Measurements from ENCODE around the gene ZBTB7C. TPM values are rescaled to one million over a fixed set of nuclear protein-coding genes. Genes with fewer than 3 reads are reported as not detected.

The ZBTB7C gene
- total and polyA plus RNA-seq, 2 of the 4 experiments (the other 2 are of a cell fraction): not detected

DNA sequence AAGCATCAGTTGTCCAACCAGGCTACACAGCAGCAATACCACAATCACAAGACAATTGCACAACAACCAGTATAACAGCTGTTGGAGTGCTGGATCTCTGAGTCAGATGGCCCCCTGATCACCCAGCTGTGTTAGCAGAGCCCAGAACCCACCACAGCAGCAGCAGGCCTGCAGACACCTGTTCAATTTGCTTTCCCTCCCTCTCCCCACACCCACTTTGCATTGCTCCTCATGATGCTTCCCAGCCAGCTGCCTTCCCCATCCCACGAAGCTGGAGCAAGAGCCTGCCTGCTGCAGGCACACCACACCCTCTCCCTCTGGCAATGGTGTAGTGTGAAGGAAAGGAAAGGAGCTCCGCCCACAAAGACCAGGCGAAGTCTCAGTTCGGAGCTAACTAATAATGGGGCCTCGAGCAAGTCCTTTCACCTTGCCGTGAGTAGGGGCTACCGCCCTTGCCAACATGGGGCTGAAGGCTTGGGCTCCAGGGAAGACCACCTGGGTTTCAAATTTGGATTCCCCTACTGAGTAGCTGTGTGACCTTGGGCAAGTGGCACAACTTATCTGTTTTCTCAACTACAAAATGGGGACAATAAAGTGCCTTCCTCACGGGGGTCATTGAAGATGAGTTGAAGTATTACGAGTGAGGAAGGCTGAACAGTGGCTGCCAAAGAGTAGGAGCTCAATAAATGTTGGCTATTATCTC is 19.4 kb upstream of the ZBTB7C start:
- no peak overlapping the region for H4K8ac ChIP-seq (ENCODE audit: low read depth in 2 of 2, low read length in 2 of 2)
- 83% methylated on average over 1 of the region's 9 CpGs; no CpG with 5 or more reads in 1 of the 2 experiments for WGBS, 2 experiments (ENCODE audit: extremely low coverage in 2 of 2, insufficient read length in 1 of 2)
- H3K4me2 ChIP-seq (ENCODE audit: low read depth, low read length): no peak overlapping the region
- H3K4me1 ChIP-seq (ENCODE audit: control insufficient read depth, insufficient read depth, low read length): no peaks in the 10 kb centered on the region
- no peak overlapping the region for H3K56ac ChIP-seq (ENCODE audit: extremely low read depth, insufficient read depth, low read length)
- no peaks in the 10 kb centered on the region for H3K9me1 ChIP-seq (ENCODE audit: insufficient read depth, low read length)
- dilution Hi-C loops (cut with HindIII; ENCODE audit: low sequenced_read_pairs, unreplicated experiment) (no loop called here), in situ Hi-C loops (cut with MboI; ENCODE audit: low sequenced_read_pairs) (no loop called here), intact Hi-C loops (cut with micrococcal nuclease) (no loop called here)
- no peak overlapping the region for H2BK5ac ChIP-seq (ENCODE audit: low read depth, low read length, poor library complexity, severe bottlenecking)
- no peak overlapping the region for H4K91ac ChIP-seq (ENCODE audit: insufficient read depth, low read depth, low read length)
- peaks cover 35% of the 10 kb centered on the region for H3K27me3 ChIP-seq (ENCODE audit: control insufficient read depth, insufficient read depth, low read length)
- H3K4ac ChIP-seq (ENCODE audit: low read depth, low read length): no peak overlapping the region
- H2BK120ac ChIP-seq (ENCODE audit: low read depth, low read length): no peak overlapping the region
- H3K4me3 ChIP-seq (ENCODE audit: insufficient read depth, low read depth, low read length): no peak overlapping the region
- CTCF ChIA-PET: interaction anchor here (1.1 to 1.7 kb wide), 2 partner anchors 12 to 17 kb away, joined by 3 to 5 read pairs; no protein-coding TSS in a partner anchor
- H4K5ac ChIP-seq (ENCODE audit: low read depth, low read length): no peak overlapping the region
- no peaks in the 10 kb centered on the region for H3K79me1 ChIP-seq (ENCODE audit: low read depth in 1 of 2, low read length in 2 of 2)
- ATAC-seq (ENCODE audit: low read depth) (no peak), DNase-seq (no peak)
- H2AK5ac ChIP-seq (ENCODE audit: low read depth, low read length): no peak overlapping the region
- H4K20me1 ChIP-seq (ENCODE audit: insufficient read depth, low read length): no peaks in the 10 kb centered on the region
- H3K36me3 ChIP-seq (ENCODE audit: control insufficient read depth, insufficient read depth, low read length): no peaks in the 10 kb centered on the region
- H2BK15ac ChIP-seq (ENCODE audit: low read depth, low read length): no peak overlapping the region
- H2AFZ ChIP-seq (replicated peaks; ENCODE audit: low read length, poor library complexity): no peak overlapping the region
- TF ChIP-seq, protein P1, sequence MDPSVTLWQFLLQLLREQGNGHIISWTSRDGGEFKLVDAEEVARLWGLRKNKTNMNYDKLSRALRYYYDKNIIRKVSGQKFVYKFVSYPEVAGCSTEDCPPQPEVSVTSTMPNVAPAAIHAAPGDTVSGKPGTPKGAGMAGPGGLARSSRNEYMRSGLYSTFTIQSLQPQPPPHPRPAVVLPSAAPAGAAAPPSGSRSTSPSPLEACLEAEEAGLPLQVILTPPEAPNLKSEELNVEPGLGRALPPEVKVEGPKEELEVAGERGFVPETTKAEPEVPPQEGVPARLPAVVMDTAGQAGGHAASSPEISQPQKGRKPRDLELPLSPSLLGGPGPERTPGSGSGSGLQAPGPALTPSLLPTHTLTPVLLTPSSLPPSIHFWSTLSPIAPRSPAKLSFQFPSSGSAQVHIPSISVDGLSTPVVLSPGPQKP (IDR thresholded peaks at IDR 0.05; ENCODE audit: borderline replicate concordance, low read depth, low read length): no peak
- TF ChIP-seq CEBPB (IDR thresholded peaks at IDR 0.05; ENCODE audit: low read depth, low read length): 0 out of 2 replicates have a peak, but pooled peaks have one; percentile 17
- no peak for TF ChIP-seq RCOR1 (IDR thresholded peaks at IDR 0.05; ENCODE audit: insufficient replicate concordance, low read length)
- TF ChIP-seq MXI1 (IDR thresholded peaks at IDR 0.05; ENCODE audit: borderline replicate concordance, low read depth, low read length): no peak
- TF ChIP-seq, protein P2, sequence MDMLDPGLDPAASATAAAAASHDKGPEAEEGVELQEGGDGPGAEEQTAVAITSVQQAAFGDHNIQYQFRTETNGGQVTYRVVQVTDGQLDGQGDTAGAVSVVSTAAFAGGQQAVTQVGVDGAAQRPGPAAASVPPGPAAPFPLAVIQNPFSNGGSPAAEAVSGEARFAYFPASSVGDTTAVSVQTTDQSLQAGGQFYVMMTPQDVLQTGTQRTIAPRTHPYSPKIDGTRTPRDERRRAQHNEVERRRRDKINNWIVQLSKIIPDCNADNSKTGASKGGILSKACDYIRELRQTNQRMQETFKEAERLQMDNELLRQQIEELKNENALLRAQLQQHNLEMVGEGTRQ (IDR thresholded peaks at IDR 0.05; ENCODE audit: low read depth, low read length): no peak
- TF ChIP-seq POLR2A (IDR thresholded peaks at IDR 0.05; ENCODE audit: low read depth, low read length): no peak
- no peak for TF ChIP-seq BHLHE40 (IDR thresholded peaks at IDR 0.05; ENCODE audit: low read depth, low read length)
- TF ChIP-seq FOS (IDR thresholded peaks at IDR 0.05; ENCODE audit: low read depth, low read length): no peak
- no TSS peak for BruUV-seq (replicated peaks)
- no peak overlapping the region for H3K27ac ChIP-seq (ENCODE audit: insufficient read depth, low read length)
- H3K9ac ChIP-seq (ENCODE audit: low read depth, low read length): no peak overlapping the region
- no peak overlapping the region for H3K14ac ChIP-seq (replicated peaks; ENCODE audit: low read depth, low read length)
- H3K9me3 ChIP-seq (ENCODE audit: control insufficient read depth, insufficient read depth, low read length): no peaks in the 10 kb centered on the region
- POLR2A ChIA-PET (ENCODE audit: unreplicated experiment): interaction anchor here (0.7 kb wide), 1 partner anchor 21 kb away, joined by 16 read pairs; no protein-coding TSS in a partner anchor
- H3K18ac ChIP-seq (ENCODE audit: low read depth, low read length): no peak overlapping the region
- H2BK20ac ChIP-seq (ENCODE audit: low read depth, low read length): no peak overlapping the region
- no peak overlapping the region for H2AK9ac ChIP-seq (replicated peaks; ENCODE audit: low read depth, low read length, poor library complexity)
- H3K23ac ChIP-seq (ENCODE audit: low read depth, low read length): no peak overlapping the region
